Measurements from ENCODE around the gene SETBP1. TPM values are rescaled to one million over a fixed set of nuclear protein-coding genes. Genes with fewer than 3 reads are reported as not detected.

SETBP1 gene
- total and polyA plus RNA-seq, 2 of the 8 experiments (the other 6 are each of a cell fraction or from before 2014, with no cell fraction given) = 2.0 to 6.5 TPM

- TF ChIP-seq, protein P1, sequence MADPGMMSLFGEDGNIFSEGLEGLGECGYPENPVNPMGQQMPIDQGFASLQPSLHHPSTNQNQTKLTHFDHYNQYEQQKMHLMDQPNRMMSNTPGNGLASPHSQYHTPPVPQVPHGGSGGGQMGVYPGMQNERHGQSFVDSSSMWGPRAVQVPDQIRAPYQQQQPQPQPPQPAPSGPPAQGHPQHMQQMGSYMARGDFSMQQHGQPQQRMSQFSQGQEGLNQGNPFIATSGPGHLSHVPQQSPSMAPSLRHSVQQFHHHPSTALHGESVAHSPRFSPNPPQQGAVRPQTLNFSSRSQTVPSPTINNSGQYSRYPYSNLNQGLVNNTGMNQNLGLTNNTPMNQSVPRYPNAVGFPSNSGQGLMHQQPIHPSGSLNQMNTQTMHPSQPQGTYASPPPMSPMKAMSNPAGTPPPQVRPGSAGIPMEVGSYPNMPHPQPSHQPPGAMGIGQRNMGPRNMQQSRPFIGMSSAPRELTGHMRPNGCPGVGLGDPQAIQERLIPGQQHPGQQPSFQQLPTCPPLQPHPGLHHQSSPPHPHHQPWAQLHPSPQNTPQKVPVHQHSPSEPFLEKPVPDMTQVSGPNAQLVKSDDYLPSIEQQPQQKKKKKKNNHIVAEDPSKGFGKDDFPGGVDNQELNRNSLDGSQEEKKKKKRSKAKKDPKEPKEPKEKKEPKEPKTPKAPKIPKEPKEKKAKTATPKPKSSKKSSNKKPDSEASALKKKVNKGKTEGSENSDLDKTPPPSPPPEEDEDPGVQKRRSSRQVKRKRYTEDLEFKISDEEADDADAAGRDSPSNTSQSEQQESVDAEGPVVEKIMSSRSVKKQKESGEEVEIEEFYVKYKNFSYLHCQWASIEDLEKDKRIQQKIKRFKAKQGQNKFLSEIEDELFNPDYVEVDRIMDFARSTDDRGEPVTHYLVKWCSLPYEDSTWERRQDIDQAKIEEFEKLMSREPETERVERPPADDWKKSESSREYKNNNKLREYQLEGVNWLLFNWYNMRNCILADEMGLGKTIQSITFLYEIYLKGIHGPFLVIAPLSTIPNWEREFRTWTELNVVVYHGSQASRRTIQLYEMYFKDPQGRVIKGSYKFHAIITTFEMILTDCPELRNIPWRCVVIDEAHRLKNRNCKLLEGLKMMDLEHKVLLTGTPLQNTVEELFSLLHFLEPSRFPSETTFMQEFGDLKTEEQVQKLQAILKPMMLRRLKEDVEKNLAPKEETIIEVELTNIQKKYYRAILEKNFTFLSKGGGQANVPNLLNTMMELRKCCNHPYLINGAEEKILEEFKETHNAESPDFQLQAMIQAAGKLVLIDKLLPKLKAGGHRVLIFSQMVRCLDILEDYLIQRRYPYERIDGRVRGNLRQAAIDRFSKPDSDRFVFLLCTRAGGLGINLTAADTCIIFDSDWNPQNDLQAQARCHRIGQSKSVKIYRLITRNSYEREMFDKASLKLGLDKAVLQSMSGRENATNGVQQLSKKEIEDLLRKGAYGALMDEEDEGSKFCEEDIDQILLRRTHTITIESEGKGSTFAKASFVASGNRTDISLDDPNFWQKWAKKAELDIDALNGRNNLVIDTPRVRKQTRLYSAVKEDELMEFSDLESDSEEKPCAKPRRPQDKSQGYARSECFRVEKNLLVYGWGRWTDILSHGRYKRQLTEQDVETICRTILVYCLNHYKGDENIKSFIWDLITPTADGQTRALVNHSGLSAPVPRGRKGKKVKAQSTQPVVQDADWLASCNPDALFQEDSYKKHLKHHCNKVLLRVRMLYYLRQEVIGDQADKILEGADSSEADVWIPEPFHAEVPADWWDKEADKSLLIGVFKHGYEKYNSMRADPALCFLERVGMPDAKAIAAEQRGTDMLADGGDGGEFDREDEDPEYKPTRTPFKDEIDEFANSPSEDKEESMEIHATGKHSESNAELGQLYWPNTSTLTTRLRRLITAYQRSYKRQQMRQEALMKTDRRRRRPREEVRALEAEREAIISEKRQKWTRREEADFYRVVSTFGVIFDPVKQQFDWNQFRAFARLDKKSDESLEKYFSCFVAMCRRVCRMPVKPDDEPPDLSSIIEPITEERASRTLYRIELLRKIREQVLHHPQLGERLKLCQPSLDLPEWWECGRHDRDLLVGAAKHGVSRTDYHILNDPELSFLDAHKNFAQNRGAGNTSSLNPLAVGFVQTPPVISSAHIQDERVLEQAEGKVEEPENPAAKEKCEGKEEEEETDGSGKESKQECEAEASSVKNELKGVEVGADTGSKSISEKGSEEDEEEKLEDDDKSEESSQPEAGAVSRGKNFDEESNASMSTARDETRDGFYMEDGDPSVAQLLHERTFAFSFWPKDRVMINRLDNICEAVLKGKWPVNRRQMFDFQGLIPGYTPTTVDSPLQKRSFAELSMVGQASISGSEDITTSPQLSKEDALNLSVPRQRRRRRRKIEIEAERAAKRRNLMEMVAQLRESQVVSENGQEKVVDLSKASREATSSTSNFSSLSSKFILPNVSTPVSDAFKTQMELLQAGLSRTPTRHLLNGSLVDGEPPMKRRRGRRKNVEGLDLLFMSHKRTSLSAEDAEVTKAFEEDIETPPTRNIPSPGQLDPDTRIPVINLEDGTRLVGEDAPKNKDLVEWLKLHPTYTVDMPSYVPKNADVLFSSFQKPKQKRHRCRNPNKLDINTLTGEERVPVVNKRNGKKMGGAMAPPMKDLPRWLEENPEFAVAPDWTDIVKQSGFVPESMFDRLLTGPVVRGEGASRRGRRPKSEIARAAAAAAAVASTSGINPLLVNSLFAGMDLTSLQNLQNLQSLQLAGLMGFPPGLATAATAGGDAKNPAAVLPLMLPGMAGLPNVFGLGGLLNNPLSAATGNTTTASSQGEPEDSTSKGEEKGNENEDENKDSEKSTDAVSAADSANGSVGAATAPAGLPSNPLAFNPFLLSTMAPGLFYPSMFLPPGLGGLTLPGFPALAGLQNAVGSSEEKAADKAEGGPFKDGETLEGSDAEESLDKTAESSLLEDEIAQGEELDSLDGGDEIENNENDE (IDR thresholded peaks at IDR 0.05; ENCODE audit: insufficient replicate concordance, low read length) = no peak
- TF ChIP-seq KDM4A (IDR thresholded peaks at IDR 0.05; ENCODE audit: low read depth, low read length, severe bottlenecking) (no peak), TEAD4 (IDR thresholded peaks at IDR 0.05; ENCODE audit: low read depth, low read length) (0 out of 2 replicates have a peak, but pooled peaks have one; percentile 30), CEBPB (IDR thresholded peaks at IDR 0.05; ENCODE audit: low read depth, low read length) (no peak), RAD21 (IDR thresholded peaks at IDR 0.05 in 1 of 2, conservative IDR thresholded peaks at IDR 0.05 in 1 of 2; ENCODE audit: low read depth in 2 of 2, low read length in 2 of 2) (peak; percentile 52 to 70)
- TF ChIP-seq, protein P2, sequence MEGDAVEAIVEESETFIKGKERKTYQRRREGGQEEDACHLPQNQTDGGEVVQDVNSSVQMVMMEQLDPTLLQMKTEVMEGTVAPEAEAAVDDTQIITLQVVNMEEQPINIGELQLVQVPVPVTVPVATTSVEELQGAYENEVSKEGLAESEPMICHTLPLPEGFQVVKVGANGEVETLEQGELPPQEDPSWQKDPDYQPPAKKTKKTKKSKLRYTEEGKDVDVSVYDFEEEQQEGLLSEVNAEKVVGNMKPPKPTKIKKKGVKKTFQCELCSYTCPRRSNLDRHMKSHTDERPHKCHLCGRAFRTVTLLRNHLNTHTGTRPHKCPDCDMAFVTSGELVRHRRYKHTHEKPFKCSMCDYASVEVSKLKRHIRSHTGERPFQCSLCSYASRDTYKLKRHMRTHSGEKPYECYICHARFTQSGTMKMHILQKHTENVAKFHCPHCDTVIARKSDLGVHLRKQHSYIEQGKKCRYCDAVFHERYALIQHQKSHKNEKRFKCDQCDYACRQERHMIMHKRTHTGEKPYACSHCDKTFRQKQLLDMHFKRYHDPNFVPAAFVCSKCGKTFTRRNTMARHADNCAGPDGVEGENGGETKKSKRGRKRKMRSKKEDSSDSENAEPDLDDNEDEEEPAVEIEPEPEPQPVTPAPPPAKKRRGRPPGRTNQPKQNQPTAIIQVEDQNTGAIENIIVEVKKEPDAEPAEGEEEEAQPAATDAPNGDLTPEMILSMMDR (IDR thresholded peaks at IDR 0.05; ENCODE audit: control extremely low read depth in 1 of 3, insufficient read depth in 1 of 3, low read depth in 1 of 3, low read length in 3 of 3) = peak in 2 of 3 experiments; percentile 44; a peak in 3 of 4 replicates
Measured at GRCh38 chr18:44973282-44973681, 292.6 kb downstream of the SETBP1 start (continued).

Measured in H1 (cell line).